ENCODE measurements around the gene PLEKHJ1. TPM values are rescaled to one million over a fixed set of nuclear protein-coding genes. Genes with fewer than 3 reads are reported as not detected.

Gene PLEKHJ1
- total and polyA plus RNA-seq, 2 donors, result 62.0 to 97.7 TPM

DNA sequence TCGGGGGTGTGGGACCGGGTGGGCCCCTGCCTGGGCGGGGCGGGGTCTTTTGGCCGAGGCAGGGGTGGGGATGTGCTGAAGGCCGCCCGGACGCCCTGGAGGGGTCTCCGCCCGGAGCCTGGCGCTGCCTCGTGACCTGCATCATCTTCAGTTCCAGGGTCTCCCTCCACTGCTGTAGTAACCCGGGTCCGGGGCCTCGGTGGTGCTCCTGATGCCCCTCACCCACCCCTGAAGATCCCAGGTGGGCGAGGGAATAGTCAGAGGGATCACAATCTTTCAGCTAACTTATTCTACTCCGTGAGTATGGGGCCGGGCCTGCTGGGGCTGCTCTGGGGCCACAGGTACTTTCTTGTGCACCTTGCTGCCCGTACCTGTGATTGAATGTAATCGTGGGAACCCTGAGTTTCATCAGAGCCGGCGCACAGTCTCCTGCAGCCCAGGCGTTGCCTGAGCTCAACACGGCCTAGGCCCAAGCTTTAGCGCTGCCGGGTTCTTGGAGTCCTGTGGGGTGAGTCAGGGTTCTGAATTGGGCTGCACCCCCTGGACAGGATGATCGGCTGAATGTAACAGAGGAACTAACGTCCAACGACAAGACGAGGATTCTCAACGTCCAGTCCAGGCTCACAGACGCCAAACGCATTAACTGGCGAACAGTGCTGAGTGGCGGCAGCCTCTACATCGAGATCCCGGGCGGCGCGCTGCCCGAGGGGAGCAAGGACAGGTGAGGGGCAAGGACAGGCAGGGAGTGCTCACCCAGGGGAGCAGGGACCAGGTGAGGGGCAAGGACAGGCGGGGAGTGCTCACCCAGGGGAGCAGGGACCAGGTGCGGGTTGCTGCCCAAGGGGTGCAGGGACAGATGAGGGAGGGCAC, 35.3 kb upstream of the PLEKHJ1 start:
- H3K36me3 ChIP-seq (ENCODE audit: control insufficient read depth in 2 of 2, insufficient read depth in 2 of 2, low read length in 1 of 2), result peaks cover 29 to 44% of the 10 kb centered on the region in 2 donors
- 42% methylated on average over 43 of the region's 43 CpGs for WGBS

DNA sequence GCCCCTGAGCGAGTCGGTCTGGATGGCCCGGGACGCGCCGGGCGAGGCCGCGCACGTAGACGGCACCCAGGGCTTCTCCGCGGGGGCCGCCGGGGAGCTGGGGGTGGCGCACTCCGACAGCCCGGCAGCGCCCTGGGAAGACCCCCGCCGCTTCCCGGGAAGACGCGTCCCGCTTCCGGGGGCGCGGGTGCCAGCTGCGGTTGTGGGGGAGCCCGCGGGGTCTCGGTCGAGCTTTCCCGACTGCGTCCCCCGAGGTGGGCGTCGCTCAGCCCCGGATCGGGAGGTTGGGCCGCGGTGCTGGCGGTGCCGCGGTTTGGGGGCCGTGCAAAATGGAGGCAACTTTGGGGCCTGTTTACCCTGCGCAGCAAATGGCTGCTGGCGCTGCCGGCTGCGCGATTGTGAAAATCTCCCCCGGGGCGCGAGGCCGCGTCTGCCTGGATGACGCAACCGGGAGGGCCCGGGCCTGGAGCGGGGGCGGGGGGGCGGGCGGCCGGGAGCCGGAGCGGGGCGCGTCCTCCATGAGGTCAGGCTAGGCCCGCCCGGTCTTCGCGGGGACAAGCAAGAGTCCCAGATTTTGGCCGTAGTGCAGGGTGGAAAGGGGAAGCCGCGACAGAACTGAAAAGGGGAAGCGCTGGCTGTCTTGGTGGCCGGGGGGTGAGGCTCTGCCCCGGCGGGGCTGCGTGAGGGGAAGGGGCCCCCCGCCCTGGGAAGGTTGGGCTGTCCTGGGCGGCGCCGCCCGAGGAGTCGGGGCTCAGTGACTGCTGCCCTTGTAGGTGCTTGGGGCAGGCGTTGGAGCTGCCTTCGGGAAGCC, 34.5 kb upstream of the PLEKHJ1 start:
- WGBS, result under 1% methylated on average over 88 of the region's 88 CpGs
- Histone ChIP-seq H3K27me3 (ENCODE audit: control insufficient read depth in 2 of 2, insufficient read depth in 1 of 2, low read length in 1 of 2) (peaks cover 0 to 2% of the 10 kb centered on the region in 2 donors), H3K4me3 (ENCODE audit: low read length in 2 of 2) (peak overlapping the region; percentile 98 to 100), H3K27ac (ENCODE audit: low read depth in 1 of 2, low read length in 1 of 2) (peak overlapping the region; percentile 95 to 96), H3K36me3 (ENCODE audit: control insufficient read depth in 2 of 2, insufficient read depth in 2 of 2, low read length in 1 of 2) (peaks cover 26 to 38% of the 10 kb centered on the region in 2 donors), H3K9me3 (ENCODE audit: control insufficient read depth in 2 of 2, insufficient read depth in 1 of 2, low read length in 1 of 2) (peaks cover 0 to 6% of the 10 kb centered on the region in 2 donors), H3K4me1 (ENCODE audit: control insufficient read depth in 2 of 2, insufficient read depth in 2 of 2, low read length in 2 of 2) (peaks cover 20 to 40% of the 10 kb centered on the region in 2 donors)
- peak in 3 of 9 donors; percentile 57 to 74 (median 60) for DNase-seq (ENCODE audit: low read depth in 6 of 9, low spot score in 9 of 9)

More for the DNA sequence above, 35.3 kb upstream of the PLEKHJ1 start:
- Histone ChIP-seq H3K4me3 (ENCODE audit: low read length in 2 of 2) (peak overlapping the region; percentile 98 to 100), H3K27ac (ENCODE audit: low read depth in 1 of 2, low read length in 1 of 2) (peak overlapping the region; percentile 84 to 96), H3K9me3 (ENCODE audit: control insufficient read depth in 2 of 2, insufficient read depth in 1 of 2, low read length in 1 of 2) (peaks cover 0 to 6% of the 10 kb centered on the region in 2 donors), H3K4me1 (ENCODE audit: control insufficient read depth in 2 of 2, insufficient read depth in 2 of 2, low read length in 2 of 2) (peaks cover 16 to 37% of the 10 kb centered on the region in 2 donors), H3K27me3 (ENCODE audit: control insufficient read depth in 2 of 2, insufficient read depth in 1 of 2, low read length in 1 of 2) (peaks cover 0 to 2% of the 10 kb centered on the region in 2 donors)
- DNase-seq (ENCODE audit: low read depth in 6 of 9, low spot score in 9 of 9), result no peak

- WGBS, result under 1% methylated on average over 30 of the region's 30 CpGs
These were observed 34.0 kb upstream of the PLEKHJ1 start for GRCh38 chr19:2270157-2270422.

GRCh38 chr19:2269244-2270156, 33.4 kb upstream of the PLEKHJ1 start:
- peaks cover 0 to 6% of the 10 kb centered on the region in 2 donors for H3K9me3 ChIP-seq (ENCODE audit: control insufficient read depth in 2 of 2, insufficient read depth in 1 of 2, low read length in 1 of 2)
- peak; percentile 86 to 98 (median 96) for DNase-seq (ENCODE audit: low read depth in 6 of 9, low spot score in 9 of 9)
- H3K4me3 ChIP-seq (ENCODE audit: low read length in 2 of 2), result peak overlapping the region; percentile 98 to 100
- peaks cover 20 to 40% of the 10 kb centered on the region in 2 donors for H3K4me1 ChIP-seq (ENCODE audit: control insufficient read depth in 2 of 2, insufficient read depth in 2 of 2, low read length in 2 of 2)
- H3K36me3 ChIP-seq (ENCODE audit: control insufficient read depth in 2 of 2, insufficient read depth in 2 of 2, low read length in 1 of 2), result peaks cover 17 to 30% of the 10 kb centered on the region in 2 donors
- peak overlapping the region; percentile 95 to 96 for H3K27ac ChIP-seq (ENCODE audit: low read depth in 1 of 2, low read length in 1 of 2)
- H3K27me3 ChIP-seq (ENCODE audit: control insufficient read depth in 2 of 2, insufficient read depth in 1 of 2, low read length in 1 of 2), result peaks cover 0 to 2% of the 10 kb centered on the region in 2 donors
- WGBS, result under 1% methylated on average over 103 of the region's 103 CpGs

More at GRCh38 chr19:2270157-2270422, 34.0 kb upstream of the PLEKHJ1 start:
- Histone ChIP-seq H3K4me1 (ENCODE audit: control insufficient read depth in 2 of 2, insufficient read depth in 2 of 2, low read length in 2 of 2) (peaks cover 20 to 40% of the 10 kb centered on the region in 2 donors), H3K36me3 (ENCODE audit: control insufficient read depth in 2 of 2, insufficient read depth in 2 of 2, low read length in 1 of 2) (peaks cover 20 to 33% of the 10 kb centered on the region in 2 donors), H3K9me3 (ENCODE audit: control insufficient read depth in 2 of 2, insufficient read depth in 1 of 2, low read length in 1 of 2) (peaks cover 0 to 6% of the 10 kb centered on the region in 2 donors), H3K27me3 (ENCODE audit: control insufficient read depth in 2 of 2, insufficient read depth in 1 of 2, low read length in 1 of 2) (peaks cover 0 to 2% of the 10 kb centered on the region in 2 donors), H3K4me3 (ENCODE audit: low read length in 2 of 2) (peak overlapping the region; percentile 98 to 100), H3K27ac (ENCODE audit: low read depth in 1 of 2, low read length in 1 of 2) (peak overlapping the region; percentile 95 to 96)
- DNase-seq (ENCODE audit: low read depth in 6 of 9, low spot score in 9 of 9), result peak in 1 of 9 donors; percentile 35

DNA sequence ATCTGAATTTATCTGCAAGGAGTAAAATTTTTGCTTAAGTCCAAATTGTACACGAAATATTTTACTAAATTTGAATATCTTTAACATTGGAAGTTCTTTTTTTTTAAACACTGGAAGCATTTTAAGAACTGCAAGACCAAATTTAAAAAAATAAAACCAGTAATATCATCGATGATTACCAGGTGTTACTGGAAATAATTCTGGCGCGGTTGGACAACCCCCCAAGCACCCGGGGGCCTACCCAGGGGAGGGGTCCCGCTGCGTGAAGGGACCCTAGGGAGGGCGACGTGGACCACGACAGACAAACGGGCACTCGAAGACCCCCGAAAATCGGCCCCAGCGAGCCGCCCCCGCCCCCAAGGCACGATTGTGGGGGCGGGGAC, 32.7 kb upstream of the PLEKHJ1 start:
- no peak for DNase-seq (ENCODE audit: low read depth in 6 of 9, low spot score in 9 of 9)
- peak overlapping the region; percentile 76 to 77 for H3K27ac ChIP-seq (ENCODE audit: low read depth in 1 of 2, low read length in 1 of 2)
- H3K4me1 ChIP-seq (ENCODE audit: control insufficient read depth in 2 of 2, insufficient read depth in 2 of 2, low read length in 2 of 2), result peaks cover 17 to 34% of the 10 kb centered on the region in 2 donors
- peak overlapping the region; percentile 75 to 100 for H3K4me3 ChIP-seq (ENCODE audit: low read length in 2 of 2)
- 3% methylated on average over 19 of the region's 19 CpGs for WGBS
- peaks cover 0 to 3% of the 10 kb centered on the region in 2 donors for H3K9me3 ChIP-seq (ENCODE audit: control insufficient read depth in 2 of 2, insufficient read depth in 1 of 2, low read length in 1 of 2)
- H3K27me3 ChIP-seq (ENCODE audit: control insufficient read depth in 2 of 2, insufficient read depth in 1 of 2, low read length in 1 of 2), result peaks cover 0 to 2% of the 10 kb centered on the region in 2 donors
- peaks cover 17 to 24% of the 10 kb centered on the region in 2 donors for H3K36me3 ChIP-seq (ENCODE audit: control insufficient read depth in 2 of 2, insufficient read depth in 2 of 2, low read length in 1 of 2)

- no peak for DNase-seq (ENCODE audit: low read depth in 6 of 9, low spot score in 9 of 9)
- Histone ChIP-seq H3K9me3 (ENCODE audit: control insufficient read depth in 2 of 2, insufficient read depth in 1 of 2, low read length in 1 of 2) (peaks cover 0 to 2% of the 10 kb centered on the region in 2 donors), H3K36me3 (ENCODE audit: control insufficient read depth in 2 of 2, insufficient read depth in 2 of 2, low read length in 1 of 2) (peaks cover 17 to 22% of the 10 kb centered on the region in 2 donors), H3K4me3 (ENCODE audit: low read length in 2 of 2) (peak overlapping the region in 1 of 2 donors; percentile 100), H3K4me1 (ENCODE audit: control insufficient read depth in 2 of 2, insufficient read depth in 2 of 2, low read length in 2 of 2) (peaks cover 14 to 30% of the 10 kb centered on the region in 2 donors), H3K27ac (ENCODE audit: low read depth in 1 of 2, low read length in 1 of 2) (no peak overlapping the region), H3K27me3 (ENCODE audit: control insufficient read depth in 2 of 2, insufficient read depth in 1 of 2, low read length in 1 of 2) (peaks cover 0 to 2% of the 10 kb centered on the region in 2 donors)
- WGBS, result 92% methylated on average over 4 of the region's 4 CpGs
These were observed 32.3 kb upstream of the PLEKHJ1 start for GRCh38 chr19:2268480-2268830.

GRCh38 chr19:2266183-2266993, 30.3 kb upstream of the PLEKHJ1 start:
- 43% methylated on average over 18 of the region's 18 CpGs for WGBS
- H3K4me1 ChIP-seq (ENCODE audit: control insufficient read depth in 2 of 2, insufficient read depth in 2 of 2, low read length in 2 of 2), result peaks cover 8 to 12% of the 10 kb centered on the region in 2 donors
- peak in 1 of 9 donors; percentile 46 for DNase-seq (ENCODE audit: low read depth in 6 of 9, low spot score in 9 of 9)
- no peak overlapping the region for H3K4me3 ChIP-seq (ENCODE audit: low read length in 2 of 2)
- peak overlapping the region; percentile 11 to 46 for H3K27ac ChIP-seq (ENCODE audit: low read depth in 1 of 2, low read length in 1 of 2)
- peaks cover 0 to 2% of the 10 kb centered on the region in 2 donors for H3K9me3 ChIP-seq (ENCODE audit: control insufficient read depth in 2 of 2, insufficient read depth in 1 of 2, low read length in 1 of 2)
- H3K27me3 ChIP-seq (ENCODE audit: control insufficient read depth in 2 of 2, insufficient read depth in 1 of 2, low read length in 1 of 2), result peaks cover 0 to 2% of the 10 kb centered on the region in 2 donors
- peaks cover 1 to 3% of the 10 kb centered on the region in 2 donors for H3K36me3 ChIP-seq (ENCODE audit: control insufficient read depth in 2 of 2, insufficient read depth in 2 of 2, low read length in 1 of 2)

All from thymus (tissue), 11 donors.